ENCODE data around the gene STIL.
A peak's percentile ranks its signal among the peaks of the same experiment; 100 is the strongest.
"Not testable (repeated sequence)": the region's sequence is repeated elsewhere in the genome, so short reads cannot be mapped to it uniquely, and the experiment has no call there.

Gene STIL

DNA sequence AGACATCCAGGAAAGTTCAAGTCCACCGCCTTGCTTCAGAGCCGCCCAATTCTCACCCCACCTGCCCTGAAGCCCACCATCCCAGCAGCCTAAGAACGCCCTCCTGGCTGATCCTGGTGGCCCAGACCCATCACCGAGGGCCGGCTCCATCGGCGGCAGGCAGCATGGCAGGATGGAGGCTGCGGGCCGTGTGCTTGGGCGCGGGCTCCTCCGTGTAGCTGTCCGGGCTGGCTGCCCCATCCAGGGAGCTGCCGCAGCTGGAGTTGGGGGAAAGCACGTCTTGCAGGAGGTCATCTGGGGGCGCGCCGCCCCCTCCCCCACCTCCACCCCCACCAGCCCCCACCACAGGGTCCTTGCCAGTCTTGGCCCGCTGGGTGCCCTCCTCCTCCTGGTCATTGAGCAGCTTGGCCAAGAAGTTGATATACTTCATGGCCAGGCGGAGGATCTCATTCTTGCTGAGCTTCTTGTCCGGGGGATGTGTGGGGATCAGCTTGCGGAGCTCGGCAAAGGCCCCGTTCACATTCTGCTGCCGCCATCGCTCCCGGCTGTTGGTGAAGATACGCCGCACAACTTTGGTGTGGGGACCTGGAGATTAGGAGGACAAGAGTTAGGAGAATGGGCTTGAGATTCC is 94.2 kb downstream of the STIL start:
- ATAC-seq (no peak), DNase-seq (no peak)

DNA sequence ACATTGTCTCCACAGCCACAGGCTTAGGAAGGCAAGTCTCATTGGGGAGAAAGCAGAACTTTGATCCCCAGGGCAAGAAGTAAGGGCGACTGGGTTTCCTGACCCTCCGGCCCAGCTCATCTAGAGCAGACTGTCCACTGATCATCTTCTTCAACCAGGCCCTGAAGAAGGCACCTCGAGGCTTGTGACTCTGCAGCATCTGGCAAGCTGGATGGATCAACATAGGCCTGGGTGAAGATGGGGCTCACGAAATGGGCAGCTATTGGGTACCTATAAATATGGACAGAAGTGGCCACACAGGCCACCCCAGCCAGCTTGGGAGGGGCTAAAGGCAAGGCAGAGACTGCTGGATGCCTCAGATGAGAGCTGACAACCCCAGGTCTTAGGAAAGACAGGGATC is 94.9 kb downstream of the STIL start:
- DNase-seq (no peak), ATAC-seq (no peak)

DNA sequence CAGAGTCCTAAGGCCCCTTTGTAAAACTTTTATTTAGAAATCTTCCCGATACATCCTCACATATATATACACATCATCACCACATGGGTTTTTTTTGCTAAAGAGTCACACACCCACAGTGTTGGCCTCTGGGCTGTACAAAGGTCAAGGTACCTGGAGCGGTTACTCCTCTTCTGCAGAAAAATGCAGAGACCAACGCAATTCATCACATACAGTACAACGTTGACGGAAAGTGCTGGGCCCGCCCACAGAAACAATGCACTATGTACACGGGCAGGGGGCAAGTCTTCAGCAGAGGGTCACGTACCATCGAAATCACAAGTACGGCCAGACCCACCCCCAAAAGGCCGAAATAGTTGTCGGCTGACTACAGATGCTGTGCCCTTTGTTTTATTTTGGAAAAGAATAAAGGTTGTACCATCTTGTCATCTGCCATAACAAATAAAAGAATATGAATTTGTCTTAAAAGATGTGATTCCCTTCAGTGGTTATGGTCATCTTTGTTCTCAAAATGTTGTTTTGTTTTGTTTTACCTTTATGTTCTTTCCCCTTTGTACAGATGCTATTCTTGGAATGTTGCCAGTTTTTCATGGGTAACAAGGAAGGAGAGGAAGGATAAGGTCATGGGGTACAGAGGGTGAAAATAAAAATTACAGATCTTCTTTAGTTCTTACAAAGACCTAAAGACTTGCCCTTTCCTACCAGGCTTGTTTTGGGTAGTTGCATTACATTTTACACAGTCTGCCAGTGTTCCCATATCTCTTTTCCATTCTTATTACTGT is 97.5 kb downstream of the STIL start:
- no peak for DNase-seq
- ATAC-seq = no peak

DNA sequence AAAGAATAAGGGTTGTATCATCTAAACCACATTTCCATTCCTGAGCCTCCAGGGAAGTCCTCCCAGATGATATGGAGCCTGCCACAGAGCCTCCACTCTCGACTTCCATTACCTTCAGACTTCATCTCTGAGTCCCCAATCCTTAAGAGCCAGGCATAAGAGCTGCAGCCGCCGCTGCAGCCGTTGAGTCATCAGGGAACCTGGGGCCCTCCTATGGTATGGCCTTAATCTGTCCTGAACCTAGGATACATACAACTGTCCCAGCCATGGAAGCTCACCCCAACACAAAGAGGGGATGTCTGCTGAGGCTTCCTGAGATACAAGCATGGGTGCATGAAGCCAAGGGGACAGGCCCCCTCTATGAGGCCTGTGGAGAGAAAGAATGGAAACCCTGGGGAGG is 98.2 kb downstream of the STIL start:
- DNase-seq (no peak), ATAC-seq (no peak)

DNA sequence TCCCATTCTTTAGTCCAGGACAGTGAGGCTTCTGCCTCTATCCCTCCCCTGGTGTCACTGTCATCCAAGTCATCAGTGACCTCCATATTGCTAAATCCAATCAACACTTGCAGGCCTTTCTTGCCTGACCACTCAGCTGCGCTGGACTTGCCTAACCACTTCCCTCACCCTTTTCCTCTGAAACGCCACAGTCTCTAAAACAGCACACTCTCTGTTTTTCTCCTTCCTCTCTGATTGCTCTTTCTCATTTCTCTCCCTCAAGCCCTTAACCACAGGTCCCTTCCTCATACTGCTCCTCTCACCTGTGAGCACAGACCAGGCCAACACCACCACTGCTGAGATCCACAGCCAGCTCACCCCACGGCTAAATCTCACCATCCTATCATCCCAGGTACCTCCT is 99.4 kb downstream of the STIL start:
- ATAC-seq = no peak

DNA sequence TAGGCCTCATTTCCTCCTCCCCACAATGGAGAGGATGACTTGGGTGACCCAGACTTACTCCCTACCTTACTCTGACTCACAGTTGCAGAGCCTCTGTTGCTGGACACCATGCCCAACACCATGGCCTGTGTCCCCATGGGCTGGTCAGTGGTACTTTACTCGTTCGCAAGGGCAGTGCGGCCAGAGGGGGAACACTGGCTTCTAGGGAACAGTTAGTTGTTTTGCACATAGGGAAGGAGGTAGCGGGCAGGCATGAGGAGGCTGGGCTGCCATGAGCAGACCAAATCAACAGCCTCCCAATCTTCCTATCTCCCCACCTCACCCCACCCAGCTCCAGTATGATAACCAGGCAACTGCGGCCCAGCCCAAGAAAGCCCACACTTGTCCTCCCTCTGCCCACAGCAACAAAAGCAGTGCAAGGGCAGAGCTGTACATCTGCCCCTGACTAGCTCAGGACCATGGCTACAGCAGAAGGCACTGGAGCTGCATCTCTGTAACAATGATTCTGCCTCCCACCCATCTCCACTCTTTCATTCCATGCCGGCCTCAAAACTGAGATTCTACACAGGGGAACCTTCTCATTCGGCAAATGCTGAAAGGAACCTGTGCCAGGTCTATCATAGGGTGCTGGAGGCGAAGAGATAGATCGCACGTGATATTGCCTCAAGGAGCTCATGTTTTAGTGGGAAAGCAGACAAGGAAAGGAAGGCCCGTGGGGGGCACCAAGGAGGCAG is 100.5 kb downstream of the STIL start:
- no peak for DNase-seq
- no peak for ATAC-seq

More for the DNA sequence above, 99.4 kb downstream of the STIL start:
- DNase-seq = no peak

DNA sequence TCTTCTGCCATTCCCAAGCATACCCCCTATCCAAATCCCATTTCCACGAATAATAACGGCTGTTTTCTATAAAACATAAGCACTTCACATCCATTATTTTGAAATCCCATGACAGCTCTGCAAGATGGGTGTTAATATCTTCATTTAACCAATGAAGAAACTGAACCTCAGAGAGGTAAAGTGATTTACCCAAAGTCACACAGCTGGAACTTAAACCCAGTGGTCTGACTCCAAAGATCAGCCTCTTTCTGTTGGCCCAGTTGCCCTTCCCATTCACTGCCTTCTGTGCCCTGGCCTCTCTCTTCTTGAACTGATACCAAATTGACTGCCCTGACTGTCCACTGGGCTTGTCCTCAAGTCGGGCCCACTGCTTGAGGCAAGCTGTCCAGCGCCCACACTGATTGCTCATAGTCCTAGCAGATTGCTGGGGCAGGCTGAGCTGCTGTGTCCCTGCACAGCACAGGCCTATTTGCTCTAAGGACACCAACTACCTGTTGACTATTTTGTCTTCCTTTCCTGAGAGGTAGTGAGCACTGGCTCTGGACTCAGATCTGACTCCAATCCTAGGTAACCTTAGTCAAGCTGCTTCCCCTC is 101.2 kb downstream of the STIL start:
- DNase-seq (no peak), ATAC-seq (no peak)

DNA sequence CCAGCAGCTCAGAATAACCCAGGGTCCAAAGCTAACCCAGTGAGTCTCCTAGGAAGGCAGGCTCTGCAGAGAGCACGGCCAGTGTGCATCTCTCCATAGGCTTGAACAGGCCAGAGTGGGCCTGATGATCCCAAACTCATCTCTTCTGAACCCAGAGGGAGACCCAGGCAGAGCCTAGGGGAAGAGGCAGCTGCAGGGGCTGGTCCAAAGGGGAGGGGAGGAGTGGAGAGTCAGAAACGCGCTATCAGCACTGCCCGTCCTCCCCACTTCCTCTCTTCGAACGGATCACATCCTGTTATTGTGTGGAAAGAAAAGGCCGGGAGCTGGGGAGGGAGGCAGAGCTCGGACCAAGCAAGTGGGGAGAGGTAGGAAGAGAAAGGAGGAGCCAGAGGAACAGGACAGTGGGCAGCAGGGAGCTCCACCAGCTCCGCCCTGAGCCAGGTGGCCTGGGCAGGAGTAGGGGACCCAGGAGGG is 102.1 kb downstream of the STIL start:
- ATAC-seq = no peak

DNA sequence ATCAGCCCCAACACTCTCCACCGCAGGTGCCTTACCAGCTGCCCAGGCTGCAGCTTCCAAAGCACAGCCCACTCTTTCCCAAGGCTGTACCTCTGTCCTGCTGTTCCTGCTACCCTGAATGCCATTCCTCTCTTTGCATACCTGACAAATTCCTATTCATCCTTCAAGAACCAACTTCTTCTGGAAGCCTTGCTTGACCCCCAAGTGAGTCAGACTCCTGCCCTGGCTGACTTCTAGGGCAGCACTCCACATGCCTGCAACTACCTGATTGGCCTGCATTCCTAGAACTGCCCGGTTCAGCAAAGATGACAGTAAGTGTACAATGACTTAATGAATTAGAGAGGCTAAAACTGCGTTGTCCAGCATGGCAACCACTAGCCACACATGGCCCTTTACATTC is 103.3 kb downstream of the STIL start:
- ATAC-seq = no peak
- no peak for DNase-seq

More for the DNA sequence above, 102.1 kb downstream of the STIL start:
- no peak for DNase-seq

DNA sequence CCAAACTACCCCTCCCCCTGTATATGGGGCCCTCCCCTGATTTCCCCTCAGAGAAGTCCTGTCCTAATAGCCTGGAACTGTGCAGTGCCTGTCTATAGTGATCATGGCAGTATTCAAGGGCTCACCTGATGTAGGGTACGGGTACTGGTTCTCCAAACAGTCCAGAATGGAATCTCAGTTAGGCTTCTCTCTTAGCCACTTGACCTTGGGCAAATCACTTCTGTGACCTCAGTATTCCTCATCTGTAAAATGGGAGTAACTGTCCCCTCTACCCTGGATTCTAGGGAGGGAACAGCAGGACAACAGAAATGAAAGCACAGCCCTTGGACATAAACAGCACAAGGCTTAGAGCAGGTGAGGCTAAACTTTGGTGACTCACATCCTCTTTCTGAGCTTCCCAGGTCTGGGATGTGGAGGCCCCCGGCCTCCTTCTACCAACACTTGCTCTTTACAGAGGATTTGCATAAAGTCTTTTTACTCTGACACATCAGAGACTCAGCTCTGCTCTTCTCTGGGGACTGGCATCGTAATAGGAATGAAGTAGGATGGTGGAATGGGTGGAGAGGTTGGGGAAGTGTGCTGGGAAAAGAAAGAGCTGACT is 104.1 kb downstream of the STIL start:
- no peak for ATAC-seq
- DNase-seq = no peak

DNA sequence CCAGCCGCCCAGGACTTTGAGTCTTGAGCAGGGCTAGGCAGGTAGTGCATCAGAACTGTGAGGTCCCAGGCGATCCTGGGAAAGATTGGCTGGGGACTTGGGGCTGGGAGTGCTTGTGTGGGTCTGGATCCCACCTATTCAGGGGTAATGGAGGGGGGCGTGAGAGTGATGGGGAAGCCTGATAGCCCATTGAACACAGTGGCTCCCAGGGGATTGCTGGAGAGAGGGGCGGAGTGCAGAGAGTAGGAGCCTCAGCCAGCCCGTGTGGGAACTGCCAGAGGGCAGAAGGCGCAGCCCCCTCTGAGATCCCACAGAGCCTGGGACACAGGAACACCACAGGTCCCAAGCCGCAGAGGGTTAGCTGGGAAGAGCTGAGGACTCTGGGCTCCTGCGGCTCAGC is 104.9 kb downstream of the STIL start:
- ATAC-seq (no peak), DNase-seq (no peak)

DNA sequence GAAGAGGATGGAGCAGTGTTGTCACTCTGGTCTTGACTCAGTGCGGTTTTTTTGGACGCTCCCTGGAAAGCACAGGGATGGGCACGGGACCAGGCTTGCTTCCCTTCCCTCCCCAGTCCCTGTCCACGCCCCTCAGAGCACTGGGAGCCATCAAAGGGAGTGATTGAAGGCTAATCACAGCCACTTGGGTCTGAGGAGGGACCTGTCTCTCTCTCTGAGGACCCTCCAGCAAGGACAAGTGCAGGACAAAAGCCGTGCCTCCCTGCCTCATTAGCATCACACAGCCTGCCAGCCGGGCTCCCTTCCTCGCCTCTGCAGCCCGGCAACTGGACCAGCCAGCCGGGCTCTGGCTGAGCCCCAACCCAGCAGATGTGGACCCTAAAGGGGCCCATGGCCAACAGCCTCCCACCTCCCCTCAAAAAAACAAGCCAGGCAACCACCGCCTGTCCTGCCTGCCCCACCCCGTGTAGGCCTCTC is 105.5 kb downstream of the STIL start:
- no peak for DNase-seq
- ATAC-seq = no peak

DNA sequence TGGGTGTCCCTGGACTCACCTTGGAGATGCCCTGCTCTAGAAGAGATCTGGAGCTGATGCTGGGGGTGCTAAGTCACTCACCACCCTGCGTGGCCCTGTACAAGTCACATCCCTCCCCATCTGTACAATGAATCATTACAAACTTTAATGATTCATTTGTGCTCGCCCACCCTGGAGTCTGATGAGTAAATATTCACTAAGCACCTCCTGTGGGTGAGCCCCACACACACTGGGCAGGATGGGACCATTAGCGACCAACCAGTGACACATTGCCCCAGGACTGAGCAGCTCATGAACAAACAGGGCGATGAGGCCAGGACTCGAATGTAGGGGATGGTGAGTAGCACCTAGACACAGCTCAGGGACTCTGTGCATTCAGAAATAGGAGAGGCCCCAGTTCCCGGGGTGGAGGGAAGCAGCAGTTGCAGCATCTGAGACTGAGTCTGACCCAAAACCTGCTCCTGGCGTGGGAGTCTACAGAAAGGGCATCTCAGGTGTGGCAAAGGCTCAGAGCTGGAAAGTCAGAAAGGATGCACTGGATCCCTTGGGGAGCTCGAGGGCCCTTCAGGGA is 106.1 kb downstream of the STIL start:
- peak; percentile 69 for ATAC-seq
- DNase-seq = no peak

DNA sequence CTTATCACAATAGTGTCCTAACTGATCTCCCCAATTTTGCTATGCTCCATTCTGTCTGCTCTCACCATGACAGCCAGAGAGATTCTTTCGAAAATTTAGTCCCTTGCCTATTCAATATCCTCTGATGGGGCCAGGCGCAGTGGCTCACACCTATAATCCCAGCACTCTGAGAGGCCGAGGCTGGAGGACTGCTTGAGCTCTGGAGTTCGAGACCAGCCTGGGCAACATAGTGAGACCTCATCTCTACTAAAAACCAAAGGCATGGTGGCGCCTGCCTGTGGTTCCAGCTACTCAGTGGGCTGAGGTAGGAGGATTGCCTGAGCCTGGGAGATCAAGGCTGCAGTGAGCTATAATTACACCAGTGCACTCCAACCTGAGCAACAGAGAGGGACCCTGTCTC is 108.0 kb downstream of the STIL start:
- no peak for DNase-seq
- ATAC-seq = no peak

DNA sequence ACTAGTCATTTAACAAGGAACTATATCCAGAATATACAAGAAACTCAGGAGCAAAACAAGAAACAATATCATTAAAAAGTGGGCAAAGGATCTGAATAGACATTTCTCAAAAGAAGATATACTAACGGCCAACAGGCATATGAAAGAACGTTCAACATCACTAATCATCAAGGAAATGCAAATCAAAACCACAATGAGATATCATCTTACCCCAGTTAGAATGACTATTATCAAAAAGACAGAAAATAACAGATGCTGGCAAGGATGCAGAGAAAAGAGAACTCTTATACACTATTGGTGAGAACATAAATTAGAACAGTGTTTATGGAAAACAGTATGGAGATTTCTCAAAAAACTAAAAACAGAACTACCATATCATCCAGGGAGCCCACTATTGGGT is 110.4 kb downstream of the STIL start:
- not testable (repeated sequence) for DNase-seq, ATAC-seq

DNA sequence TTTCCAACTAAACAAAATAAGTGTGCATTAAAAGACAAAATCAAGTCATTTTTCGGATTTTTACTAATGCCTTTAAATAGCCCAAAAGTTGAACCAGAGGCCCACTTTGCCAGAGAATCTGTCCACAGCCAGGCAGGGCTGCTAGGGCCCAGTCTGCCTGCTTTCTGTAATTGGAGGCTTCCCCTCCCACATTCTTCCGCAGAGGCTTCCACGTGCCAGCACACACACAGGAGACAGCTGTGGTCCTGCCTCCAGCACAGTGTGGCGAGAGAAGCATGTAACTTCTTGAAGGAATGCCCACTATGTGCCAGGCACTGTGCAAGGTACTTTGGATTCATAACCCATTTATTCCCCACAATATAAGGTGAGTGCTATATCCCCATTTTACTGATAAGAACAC is 112.8 kb downstream of the STIL start:
- DNase-seq (no peak), ATAC-seq (no peak)

Data from stimulated activated naive CD8-positive, alpha-beta T cell treated with anti-CD3 and anti-CD28 coated beads, Interleukin-15, Interleukin-2, amounts not matched to agents 100 U/mL and 50 U/mL, for 24 hours (primary cell).